ENCODE measurements around the gene PDE3A.

- TF ChIP-seq CTCF (IDR thresholded peaks at IDR 0.05) (no peak), POLR2A (IDR thresholded peaks at IDR 0.05) (no peak)
Observed at GRCh38 chr12:20602641-20603391, 234.5 kb downstream of the PDE3A start.
